Mesodermal cell (in vitro differentiated cells): ENCODE results near the gene GPR158. TPM values are rescaled to one million over a fixed set of nuclear protein-coding genes. Genes with fewer than 3 reads are reported as not detected.
"Not testable (repeated sequence)": the region's sequence is repeated elsewhere in the genome, so short reads cannot be mapped to it uniquely, and the experiment has no call there.

Experiments used
- H3K27ac ChIP-seq: 2 replicates; pipeline ENCODE4 v1.7.0; 2013; ENCODE audit warnings: mild to moderate bottlenecking, low read depth, low read length, moderate library complexity; ENCODE audit not compliant: severe bottlenecking
- H3K36me3 ChIP-seq: 2 replicates; pipeline ENCODE4 v1.7.1; 2013; ENCODE audit warnings: mild to moderate bottlenecking, low read length, moderate library complexity; ENCODE audit not compliant: control insufficient read depth, insufficient read depth
- H3K4me1 ChIP-seq: one replicate; pipeline ENCODE4 v1.7.1; 2013; ENCODE audit warnings: mild to moderate bottlenecking, low read length; ENCODE audit not compliant: insufficient read depth, control insufficient read depth, poor library complexity, severe bottlenecking
- H3K4me3 ChIP-seq: 2 replicates; pipeline ENCODE4 v1.7.0; 2013; ENCODE audit warnings: low read length, control low read depth, mild to moderate bottlenecking; ENCODE audit not compliant: insufficient read depth, poor library complexity, severe bottlenecking; ENCODE audit errors: extremely low read depth
- H3K9me3 ChIP-seq: 2 replicates; pipeline ENCODE4 v1.7.1; 2013; ENCODE audit warnings: mild to moderate bottlenecking, low read length, moderate library complexity; ENCODE audit not compliant: control insufficient read depth
- WGBS, 2 experiments: methylation state at CpG; one replicate each; pipeline ENCODE4 v1.1.5; 2013; ENCODE audit warnings: missing lambda C conversion rate in 2 of 2; ENCODE audit not compliant: insufficient coverage in 2 of 2; 5-methylcytosine and 5-hydroxymethylcytosine counted together
- polyA plus RNA-seq, 2 experiments: library from polyadenylated mRNA; stranded (reverse); fragments of 50-300 nt; gene quantifications; one replicate each; pipeline ENCODE4 v1.2.3, GENCODE V29; 2013

The GPR158 gene
- 0.18 TPM for polyA plus RNA-seq (2013, experiment 1 of 2)
- 0.05 TPM for polyA plus RNA-seq (2013, experiment 2 of 2)

DNA sequence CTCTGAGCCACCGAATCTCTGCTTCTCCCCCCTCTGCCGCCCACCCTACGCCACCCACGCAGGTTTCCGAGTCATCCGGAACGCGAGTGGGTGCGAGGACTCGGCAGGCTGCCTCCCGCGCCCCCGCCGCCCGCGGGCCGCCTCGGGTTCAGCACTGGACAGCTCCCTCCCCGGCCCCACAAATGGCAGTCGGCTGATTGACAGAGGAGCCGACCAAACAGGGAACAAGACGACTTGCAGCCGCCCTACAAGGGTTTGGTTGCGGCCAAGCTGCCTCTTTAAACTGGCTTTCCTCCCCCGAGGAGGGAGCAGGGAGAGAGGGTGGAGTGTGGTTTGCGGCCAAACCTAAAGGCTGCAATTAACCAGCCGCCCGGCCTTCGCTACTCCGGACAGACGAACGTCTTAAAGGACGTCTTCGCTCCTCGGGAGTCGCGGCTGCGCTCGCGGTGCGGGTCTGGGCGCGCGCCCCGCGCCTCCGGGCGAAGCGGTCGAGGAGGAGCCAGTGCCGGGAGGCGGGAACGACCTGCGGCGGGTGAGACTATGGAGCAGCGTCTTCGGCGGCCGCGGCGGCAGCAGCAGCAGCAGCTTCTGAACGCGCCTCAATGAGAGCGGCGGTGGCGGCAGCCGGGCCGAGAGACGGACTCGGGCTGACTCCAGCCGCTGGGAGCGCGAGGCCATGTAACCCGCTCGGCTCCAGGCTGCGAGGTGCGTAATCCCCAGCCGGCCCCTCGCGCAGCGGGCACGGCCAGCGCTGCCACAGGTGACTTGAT, at the start of gene GPR158:
GPR158 (plus strand) TSS at position 541 of the 770 bp plus-strand sequence. CDS start 420 bp downstream, outside the sequence.
- no peak within 1 kb of the TSS for H3K27ac ChIP-seq
- peak within 1 kb of the TSS; percentile 50 for H3K4me3 ChIP-seq
- 0% methylated on average over 71 to 78 of the region's 83 CpGs for WGBS, 2 experiments
- no peaks in the 10 kb centered on the region for H3K36me3 ChIP-seq
- H3K9me3 ChIP-seq: no peaks in the 10 kb centered on the region
- peaks cover 10% of the 10 kb centered on the region for H3K4me1 ChIP-seq

GRCh38 chr10:25125201-25125611, 49.6 kb upstream of the GPR158 start:
- Histone ChIP-seq H3K9me3 (no peaks in the 10 kb centered on the region), H3K4me1 (no peaks in the 10 kb centered on the region), H3K27ac (no peak overlapping the region), H3K4me3 (no peak overlapping the region), H3K36me3 (no peaks in the 10 kb centered on the region)
- WGBS, 2 experiments: 84% methylated on average over 5 of the region's 7 CpGs; no CpG with 5 or more reads in 1 of the 2 experiments

DNA sequence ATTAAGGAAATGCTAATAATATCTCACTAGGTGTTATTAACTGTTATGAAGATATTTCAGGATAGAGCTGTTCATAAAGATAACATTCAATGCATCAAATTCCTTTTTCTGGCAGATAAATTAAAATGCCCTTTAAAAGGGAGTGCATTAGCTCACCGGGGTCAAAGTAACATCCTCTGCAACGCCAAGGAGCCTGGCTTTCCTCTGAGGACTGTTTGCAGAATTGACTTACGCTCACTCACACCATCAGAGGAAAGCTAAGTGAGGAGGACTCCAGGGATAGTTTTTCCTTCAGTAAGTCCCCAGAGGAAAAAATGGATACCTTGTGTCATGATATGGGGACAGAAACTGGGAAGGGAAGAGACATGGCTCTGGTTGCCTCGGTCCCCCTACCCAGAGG, 45.2 kb upstream of the GPR158 start:
- H3K27ac ChIP-seq: no peak overlapping the region
- 90 to 100% methylated on average over 1 to 3 of the region's 4 CpGs for WGBS, 2 experiments
- H3K9me3 ChIP-seq: no peaks in the 10 kb centered on the region
- no peaks in the 10 kb centered on the region for H3K36me3 ChIP-seq
- H3K4me3 ChIP-seq: no peak overlapping the region
- no peaks in the 10 kb centered on the region for H3K4me1 ChIP-seq

DNA sequence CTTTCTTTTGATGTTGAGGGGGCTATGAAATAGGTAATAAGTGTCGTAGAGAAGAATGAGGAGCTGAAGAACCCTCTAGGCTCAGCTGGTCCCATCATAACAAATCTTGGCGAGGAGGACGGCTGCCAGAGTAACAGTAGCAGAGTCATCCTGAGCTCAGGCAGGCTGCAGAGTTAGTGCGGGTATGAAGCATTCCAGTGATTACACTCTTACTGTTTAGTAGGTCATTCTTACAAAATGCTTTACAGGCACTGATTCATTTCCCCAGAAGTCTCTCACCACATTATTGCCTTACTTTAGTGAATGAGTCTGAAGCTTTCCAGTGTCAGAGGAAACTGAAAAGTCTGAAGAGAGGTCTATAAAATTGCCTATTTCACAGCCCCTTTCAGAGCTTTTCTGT, 43.9 kb upstream of the GPR158 start:
- 92 to 100% methylated on average over 2 to 3 of the region's 4 CpGs for WGBS, 2 experiments
- H3K27ac ChIP-seq: no peak overlapping the region

DNA sequence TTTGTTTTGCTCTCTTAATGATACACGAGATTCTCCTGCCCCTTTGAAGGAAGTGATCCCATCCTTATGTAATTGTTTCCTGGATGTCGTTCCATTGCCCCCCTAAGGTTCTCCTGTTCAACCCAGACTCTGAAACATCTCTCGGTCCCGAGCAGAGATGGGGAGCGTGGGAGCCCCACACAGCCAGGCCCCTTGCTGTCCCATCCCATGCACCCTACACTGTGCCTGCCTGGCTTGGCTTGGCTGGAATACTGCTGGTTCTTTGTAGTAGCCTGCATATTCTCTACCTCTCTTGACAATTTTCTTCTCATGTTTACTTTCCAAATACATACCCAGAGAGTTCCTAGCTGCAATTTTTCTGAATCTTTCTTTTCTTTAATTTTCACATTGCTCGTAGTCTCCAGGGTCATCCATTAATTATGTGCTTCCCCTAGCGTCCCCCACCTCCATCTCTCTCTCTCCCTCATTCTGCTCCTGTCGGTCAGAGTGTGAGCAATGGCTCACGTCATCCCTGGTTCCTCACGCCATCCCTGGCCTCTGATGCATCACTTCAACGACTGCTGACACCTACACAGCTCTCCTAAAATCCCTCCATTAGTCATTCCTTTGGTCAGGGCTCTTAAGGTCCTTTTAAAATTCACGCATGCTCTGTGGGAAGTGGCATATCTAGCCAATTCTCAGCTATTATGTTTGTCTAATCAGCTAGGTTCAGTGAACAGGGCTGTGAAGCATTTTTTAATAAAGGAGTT, 32.5 kb upstream of the GPR158 start:
- no peak overlapping the region for H3K27ac ChIP-seq
- no peak overlapping the region for H3K4me3 ChIP-seq
- no peaks in the 10 kb centered on the region for H3K9me3 ChIP-seq
- WGBS, 2 experiments: 87 to 89% methylated on average over 10 of the region's 12 CpGs
- H3K36me3 ChIP-seq: no peaks in the 10 kb centered on the region
- H3K4me1 ChIP-seq: no peaks in the 10 kb centered on the region

More for the DNA sequence above, 43.9 kb upstream of the GPR158 start:
- Histone ChIP-seq H3K4me1 (no peaks in the 10 kb centered on the region), H3K9me3 (no peaks in the 10 kb centered on the region), H3K36me3 (no peaks in the 10 kb centered on the region), H3K4me3 (no peak overlapping the region)

DNA sequence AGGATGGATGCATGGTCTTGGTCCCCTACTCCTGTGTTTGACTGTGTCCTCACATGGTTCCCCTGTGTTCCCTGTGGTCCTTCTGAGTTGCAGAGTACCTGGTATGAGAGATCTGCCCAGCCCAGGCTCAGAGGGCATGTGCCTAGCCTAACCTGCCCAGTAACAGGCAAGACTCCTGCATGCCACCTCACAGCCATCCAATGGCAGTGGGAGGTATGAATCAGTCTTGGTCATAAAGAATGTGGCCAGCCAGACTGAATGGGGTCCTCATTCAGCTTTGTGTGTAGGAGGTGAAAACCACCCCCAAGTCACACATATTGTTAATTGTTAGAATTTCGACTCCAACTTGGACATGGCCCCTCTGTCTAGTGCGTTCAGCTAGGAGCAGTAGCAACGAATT, 17.2 kb upstream of the GPR158 start:
- Histone ChIP-seq H3K9me3 (no peaks in the 10 kb centered on the region), H3K27ac (no peak overlapping the region), H3K4me1 (no peaks in the 10 kb centered on the region), H3K4me3 (no peak overlapping the region), H3K36me3 (no peaks in the 10 kb centered on the region)
- WGBS, 2 experiments: 86 to 88% methylated on average over 3 of the region's 3 CpGs

- H3K4me1 ChIP-seq: no peaks in the 10 kb centered on the region
- H3K4me3 ChIP-seq: no peak overlapping the region
- 63 to 84% methylated on average over 2 of the region's 2 CpGs for WGBS, 2 experiments
- H3K27ac ChIP-seq: no peak overlapping the region
- H3K36me3 ChIP-seq: no peaks in the 10 kb centered on the region
- no peaks in the 10 kb centered on the region for H3K9me3 ChIP-seq
Observed at GRCh38 chr10:25159591-25159990, 15.2 kb upstream of the GPR158 start.

GRCh38 chr10:25162391-25162790, 12.4 kb upstream of the GPR158 start:
- Histone ChIP-seq H3K36me3 (no peaks in the 10 kb centered on the region), H3K4me1 (no peaks in the 10 kb centered on the region), H3K4me3 (no peak overlapping the region), H3K9me3 (no peaks in the 10 kb centered on the region), H3K27ac (no peak overlapping the region)
- no CpG with 5 or more reads among the region's 2 CpGs for WGBS, 2 experiments

GRCh38 chr10:25163464-25163863, 11.3 kb upstream of the GPR158 start:
- WGBS, 2 experiments: 86 to 91% methylated on average over 5 to 6 of the region's 7 CpGs
- H3K9me3 ChIP-seq, H3K27ac ChIP-seq, H3K4me3 ChIP-seq, H3K36me3 ChIP-seq, H3K4me1 ChIP-seq: not testable (repeated sequence)

DNA sequence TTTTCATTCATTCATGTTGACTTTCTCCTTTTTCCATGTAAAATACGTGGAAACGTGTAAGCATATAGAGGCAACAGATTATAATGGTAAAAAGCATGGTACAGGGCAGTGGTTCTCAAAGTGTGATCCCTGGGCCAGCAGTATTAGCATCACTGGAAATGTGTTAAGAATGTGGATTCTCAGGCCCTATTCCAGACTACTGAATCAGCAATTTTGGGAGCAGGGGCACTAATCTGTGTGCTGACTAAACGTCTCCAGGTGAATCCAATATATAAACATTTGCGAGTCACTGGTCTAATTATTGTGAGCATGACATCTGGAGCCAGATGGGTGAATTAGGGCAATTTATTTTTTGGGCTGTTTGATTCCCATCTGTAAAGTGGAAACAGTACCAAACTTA, 5.1 kb upstream of the GPR158 start:
- 50 to 83% methylated on average over 1 of the region's 4 CpGs for WGBS, 2 experiments
- no peaks in the 10 kb centered on the region for H3K4me1 ChIP-seq
- H3K9me3 ChIP-seq: no peaks in the 10 kb centered on the region

DNA sequence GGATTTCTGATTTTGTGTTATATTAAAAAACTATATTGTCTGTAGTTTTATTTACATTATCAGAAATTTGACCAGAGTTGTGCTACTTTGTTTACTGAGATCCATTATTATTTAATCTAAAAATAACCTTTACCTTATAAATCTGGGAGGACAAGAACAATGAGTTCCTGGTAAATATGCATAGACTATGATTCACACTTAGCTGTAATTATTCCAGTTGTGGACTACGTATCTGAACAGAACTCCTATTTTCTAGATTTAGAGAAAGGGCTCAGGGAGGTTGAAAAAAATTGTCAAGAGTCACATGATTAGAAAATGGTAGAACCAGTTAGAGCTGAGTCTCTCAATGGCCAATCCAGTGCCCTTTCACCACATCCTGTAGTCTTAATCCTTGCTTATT, 4.2 kb upstream of the GPR158 start:
- WGBS, 2 experiments: 33% methylated on average over 1 of the region's 1 CpG; no CpG with 5 or more reads in 1 of the 2 experiments
- H3K4me3 ChIP-seq: no peak overlapping the region
- H3K27ac ChIP-seq: no peak overlapping the region
- H3K4me1 ChIP-seq: no peaks in the 10 kb centered on the region
- no peaks in the 10 kb centered on the region for H3K9me3 ChIP-seq
- no peaks in the 10 kb centered on the region for H3K36me3 ChIP-seq

More for the DNA sequence above, 5.1 kb upstream of the GPR158 start:
- H3K4me3 ChIP-seq: no peak overlapping the region
- no peak overlapping the region for H3K27ac ChIP-seq
- H3K36me3 ChIP-seq: no peaks in the 10 kb centered on the region
